HepG2 (cell line): ENCODE data around the gene RP2. TPM values are rescaled to one million over a fixed set of nuclear protein-coding genes. Genes with fewer than 3 reads are reported as not detected.

ENCODE experiments used
- FIP1L1 ChIP-seq: fragments of 200-400 bp; formaldehyde crosslinking; IDR thresholded peaks from 2 replicates; pipeline ENCODE4 v1.6.1; 2018; ENCODE audit warnings: low read depth, mild to moderate bottlenecking, low read length, moderate library complexity, borderline replicate concordance; ENCODE audit not compliant: insufficient read depth
- MEIS1 ChIP-seq: sonication (generic); formaldehyde crosslinking; IDR thresholded peaks from 2 replicates; pipeline ENCODE4 v1.9.0; 2021; ENCODE audit warnings: mild to moderate bottlenecking, missing genetic modification reagents, moderate library complexity, borderline replicate concordance
- RAD21 ChIP-seq: fragments of 450-650 bp; formaldehyde crosslinking; IDR thresholded peaks from 2 replicates; pipeline ENCODE4 v1.5.0; 2020; ENCODE audit warnings: mild to moderate bottlenecking
- SALL1 ChIP-seq: sonication (generic); formaldehyde crosslinking; IDR thresholded peaks from 2 replicates; pipeline ENCODE4 v1.8.0; 2022; ENCODE audit warnings: mild to moderate bottlenecking, missing genetic modification reagents
- SAP130 ChIP-seq: IDR thresholded peaks from 2 replicates; pipeline ENCODE4 v1.6.1; 2016; ENCODE audit warnings: low read depth
- SIX4 ChIP-seq: sonication (generic); formaldehyde crosslinking; IDR thresholded peaks from 2 replicates; pipeline ENCODE4 v1.4.0; 2020; ENCODE audit warnings: missing genetic modification reagents
- SMARCC2 ChIP-seq: fragments of 450-650 bp; IDR thresholded peaks from 2 replicates; pipeline ENCODE4 v1.6.1; 2017; ENCODE audit warnings: antibody characterized with exemption, mild to moderate bottlenecking
- TAF15 ChIP-seq: fragments of 200-400 bp; formaldehyde crosslinking; IDR thresholded peaks from one replicate; pipeline ENCODE4 v1.6.1; 2018; ENCODE audit warnings: mild to moderate bottlenecking, low read depth, low read length; ENCODE audit not compliant: poor library complexity, severe bottlenecking
- TARDBP ChIP-seq: sonication (generic); formaldehyde crosslinking; IDR thresholded peaks from 2 replicates; pipeline ENCODE4 v1.8.0; 2022; ENCODE audit warnings: mild to moderate bottlenecking, missing genetic modification reagents
- ZMYM3 ChIP-seq: sonication (generic); formaldehyde crosslinking; IDR thresholded peaks from 2 replicates; pipeline ENCODE4 v1.5.1; 2020; ENCODE audit warnings: mild to moderate bottlenecking, missing genetic modification reagents
- ZMYM4 ChIP-seq: sonication (generic); formaldehyde crosslinking; IDR thresholded peaks from 2 replicates; pipeline ENCODE4 v1.8.1; 2023; ENCODE audit warnings: mild to moderate bottlenecking, missing genetic modification reagents
- ZNF263 ChIP-seq: sonication (generic); formaldehyde crosslinking; IDR thresholded peaks from 2 replicates; pipeline ENCODE4 v1.4.0; 2020; ENCODE audit warnings: missing genetic modification reagents
- ZNF292 ChIP-seq: sonication (generic); formaldehyde crosslinking; IDR thresholded peaks from 2 replicates; pipeline ENCODE4 v1.8.1; 2022; ENCODE audit warnings: mild to moderate bottlenecking, low read depth, missing genetic modification reagents, borderline replicate concordance
- ZNF3 ChIP-seq: IDR thresholded peaks from 2 replicates; pipeline ENCODE4 v1.7.0; 2017; ENCODE audit warnings: inconsistent platforms
- ZNF724P ChIP-seq: sonication (generic); formaldehyde crosslinking; IDR thresholded peaks from 2 replicates; pipeline ENCODE4 v1.8.0; 2022; ENCODE audit warnings: missing genetic modification reagents, borderline replicate concordance
- polyA plus RNA-seq, 8 experiments: library from polyadenylated mRNA; depleted of rRNA in 3 of 8; stranded (reverse) in 7 of 8; unstranded in 1 of 8; fragments of >200 nt; fragmentation: Illumina TruSeq in 4 of 8; extraction: Trizol in 4 of 8; gene quantifications; 2 replicates each; pipeline versions ENCODE4 v1.2.1 to v1.2.3, GENCODE V29; 2011 to 2016; ENCODE audit warnings: low read depth in 4 of 8, missing spikeins in 1 of 8, mixed read lengths in 1 of 8; ENCODE audit not compliant: insufficient read depth in 1 of 8
- total RNA-seq, 5 experiments: library from RNA; depleted of rRNA; stranded (reverse); fragments of >200 nt; fragmentation: Illumina TruSeq; extraction: Trizol; gene quantifications; 2 replicates each; pipeline ENCODE4 v1.2.3, GENCODE V29; 2016; ENCODE audit warnings: low read depth in 1 of 5
- TF ChIP-seq, protein P1 (sequence below): IDR thresholded peaks from 2 replicates; pipeline ENCODE4 v1.6.1; 2016; ENCODE audit warnings: low read depth, borderline replicate concordance
- TF ChIP-seq, protein P2 (sequence below): sonication (generic); formaldehyde crosslinking; IDR thresholded peaks from 2 replicates; pipeline ENCODE4 v1.4.0; 2020; ENCODE audit warnings: missing genetic modification reagents
- TF ChIP-seq, protein P3 (sequence below): IDR thresholded peaks from 2 replicates; pipeline ENCODE4 v1.4.0; 2020; ENCODE audit warnings: mild to moderate bottlenecking, missing genetic modification reagents
- TF ChIP-seq, protein P4 (sequence below): sonication (generic); formaldehyde crosslinking; IDR thresholded peaks from 2 replicates; pipeline ENCODE4 v1.9.0; 2022; ENCODE audit warnings: missing genetic modification reagents, mild to moderate bottlenecking, borderline replicate concordance
- TF ChIP-seq, protein P5 (sequence below): sonication (generic); formaldehyde crosslinking; IDR thresholded peaks from 2 replicates; pipeline ENCODE4 v1.4.0; 2020; ENCODE audit warnings: missing genetic modification reagents, low read depth, mild to moderate bottlenecking, borderline replicate concordance

RP2 gene
- total and polyA plus RNA-seq, 2 of the 13 experiments (the other 11 are each of a cell fraction or from before 2014, with no cell fraction given), result 5.0 to 9.9 TPM

DNA sequence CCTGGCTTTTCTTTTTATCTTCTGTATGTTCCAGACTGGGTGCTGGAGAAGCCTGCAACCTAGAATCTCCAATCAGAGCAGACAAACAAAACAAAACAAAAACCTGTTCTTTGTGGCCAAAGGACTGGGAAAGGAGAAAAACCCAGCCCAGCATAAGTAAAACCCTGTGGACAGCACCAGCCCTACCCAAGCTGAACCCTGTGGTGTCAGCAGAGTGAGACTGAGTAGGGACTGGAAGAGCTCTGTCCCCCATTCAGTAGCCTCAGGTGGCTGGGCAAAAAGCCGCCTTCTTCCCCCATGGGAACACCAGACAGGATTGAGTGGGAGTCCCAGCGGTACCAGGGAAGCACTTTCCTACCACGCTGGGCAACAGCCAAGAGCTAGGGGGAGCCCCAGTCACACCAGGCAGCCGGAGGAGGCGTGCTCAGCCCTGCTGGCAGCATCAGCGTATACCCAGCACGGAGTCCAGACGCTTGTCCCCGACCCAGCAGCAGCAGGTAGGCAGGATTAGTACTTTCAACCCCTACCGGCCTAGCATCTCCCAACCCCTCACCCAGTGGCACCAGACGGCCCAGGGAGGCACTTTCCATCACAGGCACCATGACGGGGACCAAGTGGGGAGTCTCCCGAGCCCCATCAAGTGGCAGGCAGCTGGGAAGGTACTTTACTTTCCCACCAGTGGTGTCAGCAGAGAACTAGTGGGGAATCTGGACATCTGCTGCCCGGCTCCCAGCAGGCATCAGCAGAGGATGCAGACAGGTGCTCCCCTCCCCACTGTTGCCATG lies 66.8 kb downstream of the RP2 start (continued):
- TF ChIP-seq TAF15 (no peak), ZMYM3 (CRISPR knock-in tag) (no peak), FIP1L1 (no peak), ZNF263 (peak; percentile 81), ZMYM4 (CRISPR knock-in tag) (peak; percentile 54), ZNF724P (CRISPR knock-in tag) (no peak), SAP130 (peak; percentile 39; the same call in 1 of the 2 replicates), MEIS1 (CRISPR knock-in tag) (0 out of 2 replicates have a peak, but pooled peaks have one; percentile 45), SIX4 (CRISPR knock-in tag) (no peak), SMARCC2 (no peak), SALL1 (CRISPR knock-in tag) (peak; percentile 60; the same call in 1 of the 2 replicates), TARDBP (CRISPR knock-in tag) (0 out of 2 replicates have a peak, but pooled peaks have one; percentile 17), RAD21 (CRISPR knock-in tag) (peak; percentile 80), ZNF3 (no peak), ZNF292 (CRISPR knock-in tag) (peak; percentile 62; the same call in 1 of the 2 replicates)
- TF ChIP-seq, protein P1, sequence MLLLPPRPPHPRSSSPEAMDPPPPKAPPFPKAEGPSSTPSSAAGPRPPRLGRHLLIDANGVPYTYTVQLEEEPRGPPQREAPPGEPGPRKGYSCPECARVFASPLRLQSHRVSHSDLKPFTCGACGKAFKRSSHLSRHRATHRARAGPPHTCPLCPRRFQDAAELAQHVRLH (CRISPR knock-in tag), result 0 out of 2 replicates have a peak, but pooled peaks have one; percentile 47
- TF ChIP-seq, protein P2, sequence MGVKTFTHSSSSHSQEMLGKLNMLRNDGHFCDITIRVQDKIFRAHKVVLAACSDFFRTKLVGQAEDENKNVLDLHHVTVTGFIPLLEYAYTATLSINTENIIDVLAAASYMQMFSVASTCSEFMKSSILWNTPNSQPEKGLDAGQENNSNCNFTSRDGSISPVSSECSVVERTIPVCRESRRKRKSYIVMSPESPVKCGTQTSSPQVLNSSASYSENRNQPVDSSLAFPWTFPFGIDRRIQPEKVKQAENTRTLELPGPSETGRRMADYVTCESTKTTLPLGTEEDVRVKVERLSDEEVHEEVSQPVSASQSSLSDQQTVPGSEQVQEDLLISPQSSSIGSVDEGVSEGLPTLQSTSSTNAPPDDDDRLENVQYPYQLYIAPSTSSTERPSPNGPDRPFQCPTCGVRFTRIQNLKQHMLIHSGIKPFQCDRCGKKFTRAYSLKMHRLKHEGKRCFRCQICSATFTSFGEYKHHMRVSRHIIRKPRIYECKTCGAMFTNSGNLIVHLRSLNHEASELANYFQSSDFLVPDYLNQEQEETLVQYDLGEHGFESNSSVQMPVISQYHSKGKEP, result no peak
- TF ChIP-seq, protein P3, sequence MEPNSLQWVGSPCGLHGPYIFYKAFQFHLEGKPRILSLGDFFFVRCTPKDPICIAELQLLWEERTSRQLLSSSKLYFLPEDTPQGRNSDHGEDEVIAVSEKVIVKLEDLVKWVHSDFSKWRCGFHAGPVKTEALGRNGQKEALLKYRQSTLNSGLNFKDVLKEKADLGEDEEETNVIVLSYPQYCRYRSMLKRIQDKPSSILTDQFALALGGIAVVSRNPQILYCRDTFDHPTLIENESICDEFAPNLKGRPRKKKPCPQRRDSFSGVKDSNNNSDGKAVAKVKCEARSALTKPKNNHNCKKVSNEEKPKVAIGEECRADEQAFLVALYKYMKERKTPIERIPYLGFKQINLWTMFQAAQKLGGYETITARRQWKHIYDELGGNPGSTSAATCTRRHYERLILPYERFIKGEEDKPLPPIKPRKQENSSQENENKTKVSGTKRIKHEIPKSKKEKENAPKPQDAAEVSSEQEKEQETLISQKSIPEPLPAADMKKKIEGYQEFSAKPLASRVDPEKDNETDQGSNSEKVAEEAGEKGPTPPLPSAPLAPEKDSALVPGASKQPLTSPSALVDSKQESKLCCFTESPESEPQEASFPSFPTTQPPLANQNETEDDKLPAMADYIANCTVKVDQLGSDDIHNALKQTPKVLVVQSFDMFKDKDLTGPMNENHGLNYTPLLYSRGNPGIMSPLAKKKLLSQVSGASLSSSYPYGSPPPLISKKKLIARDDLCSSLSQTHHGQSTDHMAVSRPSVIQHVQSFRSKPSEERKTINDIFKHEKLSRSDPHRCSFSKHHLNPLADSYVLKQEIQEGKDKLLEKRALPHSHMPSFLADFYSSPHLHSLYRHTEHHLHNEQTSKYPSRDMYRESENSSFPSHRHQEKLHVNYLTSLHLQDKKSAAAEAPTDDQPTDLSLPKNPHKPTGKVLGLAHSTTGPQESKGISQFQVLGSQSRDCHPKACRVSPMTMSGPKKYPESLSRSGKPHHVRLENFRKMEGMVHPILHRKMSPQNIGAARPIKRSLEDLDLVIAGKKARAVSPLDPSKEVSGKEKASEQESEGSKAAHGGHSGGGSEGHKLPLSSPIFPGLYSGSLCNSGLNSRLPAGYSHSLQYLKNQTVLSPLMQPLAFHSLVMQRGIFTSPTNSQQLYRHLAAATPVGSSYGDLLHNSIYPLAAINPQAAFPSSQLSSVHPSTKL (CRISPR knock-in tag), result 0 out of 2 replicates have a peak, but pooled peaks have one; percentile 9
- TF ChIP-seq, protein P4, sequence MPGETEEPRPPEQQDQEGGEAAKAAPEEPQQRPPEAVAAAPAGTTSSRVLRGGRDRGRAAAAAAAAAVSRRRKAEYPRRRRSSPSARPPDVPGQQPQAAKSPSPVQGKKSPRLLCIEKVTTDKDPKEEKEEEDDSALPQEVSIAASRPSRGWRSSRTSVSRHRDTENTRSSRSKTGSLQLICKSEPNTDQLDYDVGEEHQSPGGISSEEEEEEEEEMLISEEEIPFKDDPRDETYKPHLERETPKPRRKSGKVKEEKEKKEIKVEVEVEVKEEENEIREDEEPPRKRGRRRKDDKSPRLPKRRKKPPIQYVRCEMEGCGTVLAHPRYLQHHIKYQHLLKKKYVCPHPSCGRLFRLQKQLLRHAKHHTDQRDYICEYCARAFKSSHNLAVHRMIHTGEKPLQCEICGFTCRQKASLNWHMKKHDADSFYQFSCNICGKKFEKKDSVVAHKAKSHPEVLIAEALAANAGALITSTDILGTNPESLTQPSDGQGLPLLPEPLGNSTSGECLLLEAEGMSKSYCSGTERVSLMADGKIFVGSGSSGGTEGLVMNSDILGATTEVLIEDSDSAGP (CRISPR knock-in tag), result peak; percentile 58; the same call in 1 of the 2 replicates
- TF ChIP-seq, protein P5, sequence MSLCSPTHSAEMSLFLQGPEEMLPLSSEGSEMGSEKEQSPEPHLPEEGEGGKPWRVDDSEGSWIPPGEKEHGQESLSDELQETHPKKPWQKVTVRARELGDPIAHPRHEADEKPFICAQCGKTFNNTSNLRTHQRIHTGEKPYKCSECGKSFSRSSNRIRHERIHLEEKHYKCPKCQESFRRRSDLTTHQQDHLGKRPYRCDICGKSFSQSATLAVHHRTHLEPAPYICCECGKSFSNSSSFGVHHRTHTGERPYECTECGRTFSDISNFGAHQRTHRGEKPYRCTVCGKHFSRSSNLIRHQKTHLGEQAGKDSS (CRISPR knock-in tag), result peak; percentile 63; the same call in 1 of the 2 replicates
